NCI-H128 (cell line): ENCODE results near the gene FAM76A.

Experiments used
- DNase-seq: peaks from one replicate; lab custom pipeline; 2025; ENCODE audit not compliant: unreplicated experiment; lab: John Stamatoyannopoulos, UW

The FAM76A gene

GRCh38 chr1:27719286-27720251, 6.2 kb upstream of the FAM76A start:
- no peak for DNase-seq

DNA sequence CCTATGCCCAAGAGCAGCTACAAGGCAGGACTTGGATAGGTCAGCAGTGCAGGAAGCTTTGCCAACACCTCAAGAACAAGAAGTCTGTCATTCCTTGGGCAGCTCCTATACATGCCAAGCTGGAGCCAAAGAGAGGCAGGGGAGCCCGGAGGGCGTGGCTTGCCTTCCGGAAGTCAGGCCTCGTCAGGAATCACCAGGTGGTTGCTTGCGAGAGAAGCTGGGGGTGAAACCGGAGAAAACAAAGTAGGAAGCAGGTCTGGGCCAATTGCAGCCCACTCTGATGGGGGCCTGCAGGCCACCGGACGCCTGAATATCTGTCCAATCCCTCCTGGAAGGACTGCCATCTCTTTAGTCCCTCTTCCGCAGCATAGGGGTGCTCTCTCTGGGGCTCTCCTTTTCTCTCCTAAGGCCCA, 794 bp upstream of the FAM76A start:
- peak; percentile 57 for DNase-seq

GRCh38 chr1:27726173-27727044, 648 bp downstream of the FAM76A start:
- peak; percentile 53 for DNase-seq

DNA sequence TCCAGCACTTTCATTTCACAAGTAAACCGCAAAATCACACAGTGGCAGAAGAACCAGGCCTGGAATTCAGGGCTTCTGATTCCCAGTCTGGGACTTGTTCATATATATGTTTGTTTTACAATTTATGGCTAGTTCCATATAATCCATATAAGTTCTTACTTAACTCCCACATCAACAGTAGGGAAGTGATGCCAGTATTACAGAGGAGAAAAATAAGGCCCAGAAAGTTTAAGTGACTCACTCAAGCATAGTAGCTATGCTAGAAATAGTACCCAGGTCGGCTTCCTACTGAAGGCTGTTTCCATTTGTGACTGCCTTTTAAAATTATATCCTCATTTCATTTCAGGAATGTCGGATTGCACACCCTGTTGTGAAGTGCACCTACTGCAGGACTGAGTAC, 1.4 kb downstream of the FAM76A start:
- no peak for DNase-seq

DNA sequence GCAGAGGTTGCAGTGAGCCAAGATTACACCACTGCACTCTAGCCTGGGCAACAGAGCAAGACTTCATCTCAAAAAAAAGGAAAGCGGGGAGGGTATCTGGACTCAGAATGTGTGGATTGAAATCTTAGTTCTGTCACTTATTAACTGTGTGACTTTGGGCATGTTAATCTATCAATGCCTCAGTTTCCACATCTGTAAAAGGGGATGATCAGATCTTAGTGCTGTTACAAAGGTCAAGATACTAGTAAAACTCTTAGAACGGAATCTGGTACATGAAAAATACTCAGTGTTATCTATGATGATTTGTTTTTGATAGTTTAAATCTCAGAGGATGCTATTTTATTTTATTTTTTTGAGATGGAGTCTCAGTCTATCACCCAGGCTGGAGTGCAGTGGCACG, 10.5 kb downstream of the FAM76A start:
- DNase-seq = no peak

DNA sequence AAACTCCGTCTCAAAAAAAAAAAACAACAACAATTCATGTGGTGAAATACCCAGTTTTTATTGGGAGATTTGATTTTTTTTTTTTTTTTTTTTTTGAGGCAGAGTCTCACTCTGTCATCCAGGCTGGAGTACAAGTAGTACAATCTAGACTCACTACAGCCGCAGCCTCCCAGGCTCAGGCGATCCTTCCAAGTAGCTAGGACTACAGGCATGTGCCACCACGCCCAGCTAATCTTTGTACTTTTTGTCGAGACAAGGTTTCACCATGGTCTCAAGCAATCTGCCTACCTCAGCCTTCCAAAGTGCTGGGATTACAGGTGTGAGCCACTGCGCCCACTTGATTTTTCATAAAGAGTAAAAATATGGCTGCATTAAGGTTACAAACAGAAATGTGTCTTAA, 15.4 kb downstream of the FAM76A start:
- DNase-seq = no peak

DNA sequence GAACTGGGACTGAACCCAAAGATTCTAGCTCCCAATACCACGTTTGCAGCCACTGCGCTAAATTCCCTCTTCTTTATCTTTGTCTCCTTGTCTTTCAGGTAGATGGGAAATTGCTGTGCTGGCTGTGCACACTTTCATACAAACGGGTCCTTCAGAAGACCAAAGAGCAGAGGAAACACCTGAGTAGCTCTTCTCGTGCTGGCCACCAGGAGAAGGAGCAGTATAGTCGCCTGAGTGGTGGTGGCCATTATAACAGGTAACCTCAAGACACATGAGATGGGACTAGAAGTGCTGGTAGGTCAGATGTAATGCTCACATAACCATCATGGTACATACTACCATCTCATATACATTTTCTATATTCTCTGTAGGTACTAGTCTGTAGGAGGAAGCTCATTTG, 18.8 kb downstream of the FAM76A start:
- DNase-seq = no peak

DNA sequence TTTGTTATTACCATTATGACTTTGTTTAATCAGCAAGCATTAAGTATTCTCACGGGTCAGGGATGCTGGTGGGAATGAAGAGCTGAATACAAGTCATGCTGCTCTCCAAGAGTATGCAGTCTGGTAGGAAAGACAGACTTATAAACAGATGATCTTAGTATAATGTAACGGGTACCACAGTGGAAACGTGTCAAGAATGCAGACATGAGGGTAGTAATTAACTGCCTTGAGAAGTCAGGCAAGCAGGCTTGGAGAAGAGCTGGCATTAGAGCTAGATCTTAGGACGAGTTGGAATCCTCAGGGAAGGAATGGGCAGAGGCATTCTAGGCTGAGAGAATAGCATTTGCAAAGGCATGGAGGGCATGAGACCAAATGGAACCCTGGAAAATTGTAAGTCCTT, 19.7 kb downstream of the FAM76A start:
- DNase-seq = no peak

GRCh38 chr1:27752360-27752759, 26.6 kb downstream of the FAM76A start:
- DNase-seq = peak; percentile 33

GRCh38 chr1:27755286-27755685, 29.5 kb downstream of the FAM76A start:
- no peak for DNase-seq

- DNase-seq = no peak
Observed at GRCh38 chr1:27755865-27756264, 30.1 kb downstream of the FAM76A start.

- no peak for DNase-seq
Observed at GRCh38 chr1:27759236-27759635, 33.5 kb downstream of the FAM76A start.

DNA sequence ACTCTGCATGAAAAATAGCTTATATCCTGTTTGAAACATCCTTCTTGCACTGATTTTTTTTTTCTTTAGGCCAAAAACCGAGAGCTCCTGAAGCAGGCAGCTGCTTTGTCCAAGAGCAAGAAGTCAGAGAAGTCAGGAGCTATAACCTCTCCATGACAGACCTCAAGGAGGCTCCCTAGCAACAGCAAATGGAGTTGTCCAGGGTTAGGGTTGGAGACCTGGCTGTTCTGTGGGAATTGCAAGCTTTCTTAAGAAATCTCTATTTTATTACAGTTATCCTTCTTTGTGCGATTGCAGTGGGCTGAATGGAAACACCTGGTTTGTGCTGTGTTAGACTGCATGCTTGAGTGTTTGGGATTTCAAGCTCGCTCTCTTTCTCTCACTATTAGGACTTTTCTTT, 34.7 kb downstream of the FAM76A start:
- no peak for DNase-seq

- no peak for DNase-seq
Observed at GRCh38 chr1:27762033-27762432, 36.3 kb downstream of the FAM76A start.

- no peak for DNase-seq
Observed at GRCh38 chr1:27763358-27763757, 37.6 kb downstream of the FAM76A start.

DNA sequence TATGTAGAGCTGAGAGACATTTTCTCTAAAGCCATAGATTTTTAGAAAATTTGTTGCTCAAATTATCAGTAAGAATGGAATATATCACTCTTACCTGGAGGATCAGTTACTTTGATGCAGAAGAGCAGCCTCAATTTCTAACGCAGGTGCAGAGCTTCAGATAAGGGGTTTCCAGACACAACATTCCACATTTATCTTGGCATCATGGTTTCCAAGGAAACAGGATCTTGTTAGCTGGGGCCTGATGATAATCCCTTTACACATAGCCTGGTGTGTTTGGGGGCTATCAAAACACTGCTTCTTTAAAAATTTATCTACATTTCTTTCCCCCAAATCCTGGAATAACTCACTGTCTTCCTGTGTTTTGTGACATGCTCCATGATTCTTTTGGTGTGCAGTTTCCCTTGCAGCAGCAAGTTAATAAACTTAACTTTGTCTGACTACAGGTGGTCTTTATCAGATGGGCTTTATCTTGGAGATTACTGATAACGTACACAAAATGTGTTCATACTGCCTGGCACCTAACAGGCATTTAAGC, 44.6 kb downstream of the FAM76A start:
- DNase-seq = no peak

- DNase-seq = no peak
Observed at GRCh38 chr1:27772036-27772931, 46.5 kb downstream of the FAM76A start.

- peak; percentile 98 for DNase-seq
Observed at GRCh38 chr1:27772932-27773825, 47.4 kb downstream of the FAM76A start, which contains the start of gene STX12. Gene STX12 (plus strand): TSS chr1:27773219. CDS start chr1:27773308, 89 bp downstream.

DNA sequence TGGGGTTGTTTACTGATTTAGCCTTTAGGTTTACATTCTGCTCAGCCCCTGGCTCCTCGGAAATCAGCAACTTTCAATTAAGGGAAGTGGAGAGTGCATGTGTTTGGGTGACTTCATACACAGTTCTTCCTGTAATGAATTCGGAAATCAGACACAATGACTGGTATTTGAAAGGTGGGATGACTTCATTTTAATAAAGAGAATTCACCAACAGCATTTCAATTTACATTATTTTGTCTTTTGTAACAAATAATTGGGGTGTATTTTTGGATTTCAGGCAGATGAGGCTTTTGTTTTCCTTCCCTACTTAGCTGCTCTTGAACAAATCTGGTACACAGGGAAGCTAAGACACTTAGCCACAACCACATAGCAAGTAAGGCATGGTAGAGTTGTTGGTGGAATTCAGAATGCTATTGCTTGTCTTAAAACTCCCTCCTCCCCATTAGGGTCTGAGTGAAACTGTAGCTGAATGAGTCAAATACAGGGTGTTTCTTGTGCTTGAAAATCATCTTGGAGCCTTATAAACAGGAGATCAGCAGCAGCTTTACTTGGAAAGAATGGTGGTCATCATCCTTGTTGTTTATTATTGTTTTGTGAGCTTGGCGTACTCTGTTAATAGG, 48.2 kb downstream of the FAM76A start:
- no peak for DNase-seq
